ENCODE measurements around the gene CDC23. TPM values are rescaled to one million over a fixed set of nuclear protein-coding genes. Genes with fewer than 3 reads are reported as not detected.

The CDC23 gene
- total RNA-seq, 1 experiment from 2014 or later: 41.3 TPM

DNA sequence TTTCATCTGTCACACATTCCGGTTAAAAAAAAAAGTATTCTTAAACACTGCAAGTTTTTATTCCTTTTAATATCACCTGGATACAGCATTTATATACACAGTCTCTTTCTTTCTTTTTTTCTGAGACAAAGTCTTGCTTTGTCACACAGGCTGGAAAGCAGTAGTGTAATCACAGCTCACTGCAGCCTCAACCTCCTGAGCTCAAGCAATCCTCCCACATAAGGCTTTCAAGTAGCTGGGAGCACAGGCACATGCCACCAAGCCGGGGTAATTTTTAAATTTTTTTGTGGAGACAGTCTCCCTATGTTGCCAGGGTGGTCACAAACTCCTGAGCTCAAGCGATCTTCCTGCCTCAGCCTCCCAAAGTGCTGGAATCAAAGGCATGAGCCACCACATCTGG lies 20.3 kb downstream of the CDC23 start:
- no peak overlapping the region for H2BK20ac ChIP-seq (ENCODE audit: low read depth, low read length, poor library complexity, severe bottlenecking)
- no peak overlapping the region for H4K8ac ChIP-seq (replicated peaks; ENCODE audit: insufficient read length, low read depth, low read length)
- H3T11ph ChIP-seq (ENCODE audit: low read length): no peak overlapping the region
- Mint-ChIP-seq H3K27ac (no peak overlapping the region), H3K4me1 (no peaks in the 10 kb centered on the region), H3K36me3 (ENCODE audit: insufficient read depth in 1 of 3, low read depth in 3 of 3) (peaks cover 26 to 68% (median 64%) of the 10 kb centered on the region in 3 experiments), H3K4me3 (no peak overlapping the region), H3K27me3 (ENCODE audit: low read depth) (no peaks in the 10 kb centered on the region; the same call in 1 of the 2 replicates), H3K9me3 (no peaks in the 10 kb centered on the region)
- no peak overlapping the region for H3K14ac ChIP-seq (ENCODE audit: insufficient read depth, low read length)
- H2BK120ac ChIP-seq (ENCODE audit: low read depth, low read length, poor library complexity, severe bottlenecking): no peak overlapping the region
- H3K27me3 ChIP-seq (ENCODE audit: insufficient read depth, low read length): no peaks in the 10 kb centered on the region
- no peak overlapping the region for H2AK5ac ChIP-seq (ENCODE audit: insufficient read length, low read length)
- TF ChIP-seq, protein P1, sequence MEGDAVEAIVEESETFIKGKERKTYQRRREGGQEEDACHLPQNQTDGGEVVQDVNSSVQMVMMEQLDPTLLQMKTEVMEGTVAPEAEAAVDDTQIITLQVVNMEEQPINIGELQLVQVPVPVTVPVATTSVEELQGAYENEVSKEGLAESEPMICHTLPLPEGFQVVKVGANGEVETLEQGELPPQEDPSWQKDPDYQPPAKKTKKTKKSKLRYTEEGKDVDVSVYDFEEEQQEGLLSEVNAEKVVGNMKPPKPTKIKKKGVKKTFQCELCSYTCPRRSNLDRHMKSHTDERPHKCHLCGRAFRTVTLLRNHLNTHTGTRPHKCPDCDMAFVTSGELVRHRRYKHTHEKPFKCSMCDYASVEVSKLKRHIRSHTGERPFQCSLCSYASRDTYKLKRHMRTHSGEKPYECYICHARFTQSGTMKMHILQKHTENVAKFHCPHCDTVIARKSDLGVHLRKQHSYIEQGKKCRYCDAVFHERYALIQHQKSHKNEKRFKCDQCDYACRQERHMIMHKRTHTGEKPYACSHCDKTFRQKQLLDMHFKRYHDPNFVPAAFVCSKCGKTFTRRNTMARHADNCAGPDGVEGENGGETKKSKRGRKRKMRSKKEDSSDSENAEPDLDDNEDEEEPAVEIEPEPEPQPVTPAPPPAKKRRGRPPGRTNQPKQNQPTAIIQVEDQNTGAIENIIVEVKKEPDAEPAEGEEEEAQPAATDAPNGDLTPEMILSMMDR (conservative IDR thresholded peaks at IDR 0.05): no peak
- no peaks in the 10 kb centered on the region for H3K23me2 ChIP-seq (ENCODE audit: insufficient read length, low read depth, low read length, poor library complexity, severe bottlenecking)
- no peak overlapping the region for H2BK15ac ChIP-seq (ENCODE audit: low read depth, low read length)
- H2AFZ ChIP-seq (ENCODE audit: low read length): no peak overlapping the region
- no peak overlapping the region for H3K4me2 ChIP-seq (ENCODE audit: insufficient read depth, insufficient read length, low read length)
- no peaks in the 10 kb centered on the region for H3K4me1 ChIP-seq (ENCODE audit: insufficient read depth, low read length)
- no peak overlapping the region for H3K23ac ChIP-seq (ENCODE audit: insufficient read length, low read depth, low read length)
- H2BK12ac ChIP-seq (ENCODE audit: insufficient read length, low read depth, low read length): no peak overlapping the region
- H3K79me2 ChIP-seq (ENCODE audit: insufficient read depth, low read length): no peaks in the 10 kb centered on the region
- H4K91ac ChIP-seq (ENCODE audit: insufficient read length, low read depth, low read length): no peak overlapping the region
- H2BK5ac ChIP-seq (ENCODE audit: insufficient read length, low read length): no peak overlapping the region
- no peak overlapping the region for H3K18ac ChIP-seq (ENCODE audit: insufficient read length, low read depth, low read length)
- no CpG with 5 or more reads among the region's 3 CpGs for WGBS (ENCODE audit: extremely low coverage, insufficient read length, low lambda C conversion rate)
- no peaks in the 10 kb centered on the region for H3K79me1 ChIP-seq (ENCODE audit: insufficient read depth, low read depth, low read length, poor library complexity, severe bottlenecking)
- no peaks in the 10 kb centered on the region for H4K20me1 ChIP-seq (ENCODE audit: control insufficient read depth, insufficient read depth, insufficient read length)
- no peak overlapping the region for H3K27ac ChIP-seq (ENCODE audit: insufficient read length, low read depth, low read length)
- H3K9ac ChIP-seq (ENCODE audit: extremely low read depth, insufficient read length, low read length): no peak overlapping the region
- H3K4ac ChIP-seq (ENCODE audit: low read depth, low read length): no peak overlapping the region
- no peaks in the 10 kb centered on the region for H3K9me3 ChIP-seq (ENCODE audit: control insufficient read depth, low read depth, low read length)
- no peak overlapping the region for H3K56ac ChIP-seq (ENCODE audit: insufficient read length, low read depth, low read length)
- DNase-seq: no peak
- no peak overlapping the region for H4K5ac ChIP-seq (ENCODE audit: insufficient read length, low read depth, low read length)

All from H9 (cell line).